Measurements from ENCODE around the gene CARD9.

CARD9 gene

GRCh38 chr9:136335296-136336155 lies 37.9 kb downstream of the CARD9 start:
- no peak for DNase-seq (ENCODE audit: low read depth, low spot score)

GRCh38 chr9:136334541-136334940 lies 38.9 kb downstream of the CARD9 start:
- no peak for DNase-seq (ENCODE audit: low read depth, low spot score)

DNA sequence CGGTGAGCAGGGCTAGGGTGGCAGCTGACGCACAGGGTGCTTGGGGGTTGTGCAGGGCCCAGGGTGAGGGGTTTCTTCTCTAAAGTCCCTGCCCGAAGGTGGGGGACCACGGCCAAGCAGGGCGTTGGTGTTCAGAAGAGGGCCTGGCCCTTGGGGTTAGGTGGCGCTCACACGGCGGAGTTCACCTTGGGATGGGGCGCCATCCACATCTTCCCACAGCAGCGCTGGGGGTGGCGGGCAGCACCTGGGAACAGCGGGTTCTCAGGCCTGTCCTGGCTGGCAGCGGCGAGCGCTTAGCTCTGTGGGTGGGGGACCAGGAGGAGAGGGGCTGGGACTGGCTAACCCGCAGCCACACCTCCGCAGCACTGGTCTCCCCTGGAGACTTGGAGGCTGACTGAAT lies 40.0 kb downstream of the CARD9 start:
- no peak for DNase-seq (ENCODE audit: low read depth, low spot score)

DNA sequence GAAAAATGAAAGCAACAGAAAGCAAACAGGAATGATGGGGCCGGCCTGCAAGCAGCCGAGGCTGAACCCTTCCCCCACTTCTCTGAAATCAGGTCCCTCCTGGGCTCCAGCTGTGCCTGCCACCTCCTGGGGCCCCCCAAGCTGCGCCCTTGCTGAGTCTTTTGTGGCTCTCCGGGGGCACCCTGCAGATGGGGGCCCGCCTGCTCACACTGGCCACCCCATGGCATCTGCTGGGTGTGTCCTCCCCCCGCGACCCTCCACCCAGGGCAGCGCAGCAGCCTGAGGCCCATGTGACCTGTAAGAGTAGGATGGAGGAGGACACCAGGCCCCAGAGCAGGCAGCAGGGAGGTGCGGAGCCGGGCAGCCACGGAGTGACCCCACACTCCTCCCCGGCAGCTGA lies 40.4 kb downstream of the CARD9 start:
- no peak for DNase-seq (ENCODE audit: low read depth, low spot score)

DNA sequence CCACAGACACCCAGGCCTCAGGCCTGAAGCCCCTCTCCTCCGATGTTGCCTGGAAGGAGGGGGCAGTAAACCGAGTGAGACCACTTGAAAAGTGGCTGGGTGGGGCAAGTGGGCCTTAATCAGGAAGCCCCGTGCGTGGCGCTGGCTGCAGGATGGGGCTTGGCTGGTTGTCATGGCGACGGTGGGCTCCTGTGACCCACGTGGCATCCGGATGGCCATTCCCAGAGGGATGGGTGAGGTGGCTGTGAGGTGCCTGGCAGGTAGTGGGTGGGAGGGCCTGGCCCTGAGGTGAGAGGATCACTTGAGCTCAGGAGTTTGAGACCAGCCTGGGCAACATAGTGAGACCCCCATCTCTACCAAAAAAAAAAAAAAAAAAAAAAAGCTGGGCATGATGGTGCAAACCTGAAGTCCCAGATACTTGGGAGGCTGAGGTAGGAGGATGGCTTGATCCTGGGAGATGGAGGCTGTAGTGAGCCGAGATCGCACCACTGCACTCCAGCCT lies 40.9 kb downstream of the CARD9 start:
- DNase-seq (ENCODE audit: low read depth, low spot score), result no peak

- DNase-seq (ENCODE audit: low read depth, low spot score), result no peak
Observed at GRCh38 chr9:136331556-136332481, 41.6 kb downstream of the CARD9 start.

DNA sequence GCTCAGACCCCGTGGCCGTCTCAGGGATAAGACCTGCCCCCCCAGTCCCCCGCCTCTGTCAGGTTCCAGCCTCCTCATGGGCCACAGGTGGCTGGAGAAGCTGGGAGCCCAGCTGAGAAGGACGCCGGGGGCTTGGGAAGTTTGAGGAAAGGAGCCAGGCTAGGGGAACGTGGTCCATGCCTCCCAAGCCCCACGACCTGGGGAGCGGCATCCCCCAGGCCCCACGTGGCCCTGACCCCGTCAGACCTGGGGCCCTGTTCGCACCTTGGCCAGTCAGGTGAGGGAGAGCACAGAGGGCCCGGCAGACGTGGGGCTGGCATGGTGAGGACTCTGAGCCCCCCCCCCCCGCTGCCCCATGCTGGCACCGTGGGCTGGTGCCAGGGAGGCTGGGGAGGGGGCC lies 42.4 kb downstream of the CARD9 start:
- no peak for DNase-seq (ENCODE audit: low read depth, low spot score)

DNA sequence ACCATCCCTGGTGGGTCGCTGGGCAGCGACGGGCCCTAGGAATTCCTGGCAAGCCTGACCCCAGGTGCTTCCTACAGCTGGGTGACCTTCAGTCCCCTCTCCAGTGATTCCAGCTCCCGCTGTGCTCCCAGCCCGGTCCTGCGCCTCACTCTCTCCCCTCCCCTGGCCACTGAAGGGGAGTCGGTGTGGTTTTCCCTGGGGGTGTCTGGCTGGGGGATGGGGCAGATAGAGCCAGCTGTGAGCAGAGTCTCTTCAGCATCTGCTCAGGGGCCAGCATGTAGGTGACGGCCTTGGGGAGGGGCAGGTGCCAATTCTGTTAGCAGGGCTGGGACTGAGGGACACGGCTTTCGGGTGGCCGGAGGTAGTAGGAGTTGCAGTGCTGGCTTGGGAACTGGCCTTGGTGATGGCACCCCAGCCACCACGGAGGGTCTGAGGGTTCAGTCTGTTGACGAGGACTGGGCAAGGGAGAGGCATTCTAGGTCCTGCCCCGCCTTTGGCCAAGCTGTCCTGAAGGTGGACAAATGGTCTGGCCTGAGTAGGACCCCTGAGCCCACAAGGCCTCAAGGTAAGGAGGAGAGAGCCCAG lies 43.0 kb downstream of the CARD9 start:
- no peak for DNase-seq (ENCODE audit: low read depth, low spot score)

DNA sequence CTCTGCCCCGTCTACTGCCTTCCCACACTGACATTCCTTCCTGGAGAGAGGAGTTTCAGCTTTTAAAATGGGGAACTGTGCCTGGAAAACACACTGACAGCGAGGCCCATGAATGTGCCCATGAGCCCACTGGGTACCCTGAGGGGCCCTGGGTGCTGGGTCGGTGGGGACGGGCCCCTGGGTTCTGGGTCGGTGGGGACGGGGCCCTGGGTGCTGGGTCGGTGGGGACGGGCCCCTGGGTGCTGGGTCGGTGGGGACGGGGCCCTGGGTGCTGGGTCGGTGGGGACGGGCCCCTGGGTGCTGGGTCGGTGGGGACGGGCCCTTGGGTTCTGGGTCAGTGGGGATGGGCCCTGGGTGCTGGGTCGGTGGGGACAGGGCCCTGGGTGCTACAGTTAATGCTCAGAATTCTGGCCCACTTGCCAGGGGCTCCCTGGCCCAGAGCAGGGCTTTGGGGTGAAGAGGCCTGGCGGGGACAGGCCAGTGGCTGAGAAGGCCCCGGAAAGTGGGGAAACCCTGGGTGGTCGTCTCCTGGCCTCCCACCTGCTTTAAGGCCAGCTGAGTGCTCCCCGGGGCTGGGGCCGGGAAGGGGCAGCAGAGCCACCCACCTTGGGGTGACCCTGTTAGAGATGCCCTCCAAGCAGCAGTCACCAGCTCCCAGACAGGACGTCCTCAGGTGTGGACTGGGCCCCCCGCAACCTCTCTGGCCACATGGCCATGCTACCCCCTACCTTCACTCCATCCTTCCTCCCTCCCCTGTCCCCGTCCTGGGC lies 43.6 kb downstream of the CARD9 start:
- DNase-seq (ENCODE audit: low read depth, low spot score), result no peak

GRCh38 chr9:136329211-136329627 lies 44.2 kb downstream of the CARD9 start:
- no peak for DNase-seq (ENCODE audit: low read depth, low spot score)

GRCh38 chr9:136328622-136329041 lies 44.8 kb downstream of the CARD9 start:
- no peak for DNase-seq (ENCODE audit: low read depth, low spot score)

GRCh38 chr9:136328011-136328621 lies 45.4 kb downstream of the CARD9 start:
- DNase-seq (ENCODE audit: low read depth, low spot score), result no peak

GRCh38 chr9:136327304-136327974 lies 46.0 kb downstream of the CARD9 start, which contains the start of gene GPSM1:
TSS of gene GPSM1 (plus strand) at chr9:136327539. CDS start at chr9:136327696, 157 bp downstream.
- no peak for DNase-seq (ENCODE audit: low read depth, low spot score)

DNA sequence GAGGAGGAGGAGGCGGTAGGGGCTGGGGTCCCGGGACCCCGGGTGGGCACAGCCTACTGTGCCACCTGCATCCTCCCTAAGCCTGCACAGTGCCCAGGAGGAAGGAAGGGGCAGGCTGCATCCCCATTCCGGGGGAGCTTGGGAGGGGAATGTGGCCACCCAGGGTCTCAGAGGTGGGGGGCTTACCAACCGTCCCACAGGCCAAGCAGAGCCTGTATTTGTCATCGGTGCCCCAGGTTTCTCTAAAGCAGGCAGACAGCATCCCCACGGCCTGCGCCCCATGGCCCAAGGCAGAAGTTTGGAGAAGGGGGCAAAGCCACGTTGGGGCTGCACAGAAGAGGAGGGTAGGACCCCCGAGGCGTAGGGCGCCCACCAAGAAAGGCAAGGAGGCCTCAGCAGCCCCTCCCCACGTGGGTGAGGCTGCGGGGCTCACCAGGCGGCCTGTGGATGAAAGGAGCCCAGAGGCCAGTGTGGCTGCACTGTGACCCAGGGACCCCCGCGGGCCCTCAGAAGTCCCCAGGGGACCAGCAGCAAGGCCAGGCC lies 46.6 kb downstream of the CARD9 start:
- DNase-seq (ENCODE audit: low read depth, low spot score), result no peak

DNA sequence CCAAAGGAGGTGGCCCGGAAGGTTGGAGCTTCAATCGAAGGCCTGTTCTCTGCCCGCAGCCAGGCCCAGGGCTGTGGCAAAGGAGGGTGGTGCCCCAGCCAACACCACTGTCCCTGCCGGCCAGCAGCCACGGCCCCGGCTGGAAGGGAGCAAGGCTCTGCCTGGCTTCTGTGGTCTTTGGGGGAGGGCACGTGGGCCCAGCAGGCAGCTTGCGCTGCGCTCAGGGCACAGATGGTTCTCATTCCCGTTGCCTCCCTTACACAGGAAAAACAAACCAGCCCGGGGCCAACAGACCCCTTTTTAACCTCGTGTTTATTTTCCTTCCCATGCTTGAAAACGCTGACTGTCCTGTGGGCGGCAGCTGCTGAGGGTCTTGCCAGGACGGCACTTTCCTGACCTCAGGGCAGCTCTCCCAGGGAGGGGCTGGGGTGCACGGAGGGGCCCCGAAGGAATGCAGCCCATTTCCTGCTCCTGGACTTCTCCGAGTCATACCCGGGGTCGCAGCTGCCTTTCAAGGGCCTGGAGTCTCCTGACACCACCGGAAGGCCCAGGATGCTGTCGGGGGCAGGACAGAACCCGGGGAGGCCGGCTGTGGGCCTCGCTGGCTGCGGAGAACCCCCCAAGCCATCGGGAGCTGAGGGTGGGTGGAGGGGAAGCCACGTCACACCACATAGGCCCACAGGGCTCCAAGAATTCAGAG lies 47.3 kb downstream of the CARD9 start:
- peak; percentile 95 for DNase-seq (ENCODE audit: low read depth, low spot score)

- no peak for DNase-seq (ENCODE audit: low read depth, low spot score)
Observed at GRCh38 chr9:136325358-136325757, 48.1 kb downstream of the CARD9 start.

GRCh38 chr9:136324501-136325300 lies 48.8 kb downstream of the CARD9 start:
- no peak for DNase-seq (ENCODE audit: low read depth, low spot score)

DNA sequence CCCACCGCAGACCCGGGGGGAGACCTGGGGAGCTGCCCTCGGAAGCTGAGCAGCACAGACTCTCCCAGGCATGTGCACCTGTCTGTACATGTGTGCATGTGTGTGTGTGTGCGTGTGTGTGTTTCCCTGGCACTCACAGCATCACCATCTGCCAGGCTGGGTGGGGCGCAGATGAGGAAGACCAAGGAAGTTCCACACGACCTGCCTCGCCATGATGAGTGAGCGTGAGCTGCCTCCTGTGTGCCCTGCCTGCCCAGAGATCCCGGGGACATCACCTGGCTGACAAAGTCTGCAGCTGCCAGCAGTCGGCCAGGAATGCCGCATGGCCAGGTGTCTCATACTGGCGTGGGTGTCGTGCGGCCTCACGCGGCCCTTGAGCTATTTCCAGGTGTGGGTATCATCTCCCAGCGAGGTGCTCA lies 50.1 kb downstream of the CARD9 start:
- no peak for DNase-seq (ENCODE audit: low read depth, low spot score)
